HepG2 (cell line): ENCODE results near the gene ASIC3. TPM values are rescaled to one million over a fixed set of nuclear protein-coding genes. Genes with fewer than 3 reads are reported as not detected.

Source experiments
- CBFB ChIP-seq: sonication (generic); formaldehyde crosslinking; IDR thresholded peaks from 2 replicates; pipeline ENCODE4 v1.4.0; 2020; ENCODE audit warnings: missing genetic modification reagents
- ESRRA ChIP-seq: sonication (generic); formaldehyde crosslinking; IDR thresholded peaks from 2 replicates; pipeline ENCODE4 v1.5.1; 2020; ENCODE audit warnings: mild to moderate bottlenecking, low read depth, missing genetic modification reagents
- IKZF1 ChIP-seq: fragments of 450-650 bp; IDR thresholded peaks from 2 replicates; pipeline ENCODE4 v1.7.1; 2016
- KDM3A ChIP-seq: IDR thresholded peaks from 2 replicates; pipeline ENCODE4 v1.6.1; 2018; ENCODE audit warnings: low read depth, missing compliant biosample characterization
- KDM5A ChIP-seq: fragments of 200-600 bp; sonication (generic); IDR thresholded peaks from 2 replicates; pipeline ENCODE4 v1.7.0; 2018; ENCODE audit warnings: antibody characterized with exemption, mild to moderate bottlenecking, low read length, borderline replicate concordance
- MTF2 ChIP-seq: sonication (generic); formaldehyde crosslinking; IDR thresholded peaks from 2 replicates; pipeline ENCODE4 v1.5.0; 2020; ENCODE audit warnings: missing genetic modification reagents, borderline replicate concordance
- PCBP1 ChIP-seq: fragments of 200-400 bp; formaldehyde crosslinking; IDR thresholded peaks from 2 replicates; pipeline ENCODE4 v1.6.1; 2017; ENCODE audit warnings: mild to moderate bottlenecking, low read depth, low read length, borderline replicate concordance
- SP5 ChIP-seq: IDR thresholded peaks from 2 replicates; pipeline ENCODE4 v1.6.1; 2016; ENCODE audit warnings: low read depth, borderline replicate concordance
- STAT5B ChIP-seq: sonication (generic); formaldehyde crosslinking; IDR thresholded peaks from 2 replicates; pipeline ENCODE4 v1.4.0; 2020; ENCODE audit warnings: missing genetic modification reagents
- ZKSCAN8 ChIP-seq: IDR thresholded peaks from 2 replicates; pipeline ENCODE4 v1.6.1; 2016; ENCODE audit warnings: borderline replicate concordance, missing genetic modification reagents, missing compliant biosample characterization
- ZNF556 ChIP-seq: sonication (generic); formaldehyde crosslinking; IDR thresholded peaks from 2 replicates; pipeline ENCODE4 v1.4.0; 2020; ENCODE audit warnings: mild to moderate bottlenecking, missing genetic modification reagents, borderline replicate concordance
- ZNF674 ChIP-seq: sonication (generic); formaldehyde crosslinking; IDR thresholded peaks from 2 replicates; pipeline ENCODE4 v1.5.0; 2020; ENCODE audit warnings: low read depth, mild to moderate bottlenecking, missing genetic modification reagents
- ZNF724P ChIP-seq: sonication (generic); formaldehyde crosslinking; IDR thresholded peaks from 2 replicates; pipeline ENCODE4 v1.8.0; 2022; ENCODE audit warnings: missing genetic modification reagents, borderline replicate concordance
- polyA plus RNA-seq, 8 experiments: library from polyadenylated mRNA; depleted of rRNA in 3 of 8; stranded (reverse) in 7 of 8; unstranded in 1 of 8; fragments of >200 nt; fragmentation: Illumina TruSeq in 4 of 8; extraction: Trizol in 4 of 8; gene quantifications; 2 replicates each; pipeline versions ENCODE4 v1.2.1 to v1.2.3, GENCODE V29; 2011 to 2016; ENCODE audit warnings: low read depth in 4 of 8, missing spikeins in 1 of 8, mixed read lengths in 1 of 8; ENCODE audit not compliant: insufficient read depth in 1 of 8
- total RNA-seq, 5 experiments: library from RNA; depleted of rRNA; stranded (reverse); fragments of >200 nt; fragmentation: Illumina TruSeq; extraction: Trizol; gene quantifications; 2 replicates each; pipeline ENCODE4 v1.2.3, GENCODE V29; 2016; ENCODE audit warnings: low read depth in 1 of 5
- TF ChIP-seq, protein P1 (sequence below): IDR thresholded peaks from 2 replicates; pipeline ENCODE4 v1.6.1; 2016; ENCODE audit warnings: missing biosample characterization, missing genetic modification reagents, low read depth
- TF ChIP-seq, protein P2 (sequence below): sonication (generic); formaldehyde crosslinking; IDR thresholded peaks from 2 replicates; pipeline ENCODE4 v1.4.0; 2020; ENCODE audit warnings: missing genetic modification reagents, borderline replicate concordance
- TF ChIP-seq, protein P3 (sequence below): sonication (generic); formaldehyde crosslinking; IDR thresholded peaks from 2 replicates; pipeline ENCODE4 v1.4.0; 2020; ENCODE audit warnings: missing genetic modification reagents
- TF ChIP-seq, protein P4 (sequence below): sonication (generic); formaldehyde crosslinking; IDR thresholded peaks from 2 replicates; pipeline ENCODE4 v1.4.0; 2020; ENCODE audit warnings: missing genetic modification reagents
- TF ChIP-seq, protein P5 (sequence below): sonication (generic); formaldehyde crosslinking; conservative IDR thresholded peaks from 2 replicates; pipeline ENCODE4 v1.4.0; 2020; ENCODE audit warnings: missing genetic modification reagents
- TF ChIP-seq, protein P6 (sequence below): sonication (generic); formaldehyde crosslinking; IDR thresholded peaks from 2 replicates; pipeline ENCODE4 v1.4.0; 2020; ENCODE audit warnings: missing genetic modification reagents

ASIC3 gene
- total and polyA plus RNA-seq, 2 of the 13 experiments (the other 11 are each of a cell fraction or from before 2014, with no cell fraction given): 0.51 TPM; not detected in 1

DNA sequence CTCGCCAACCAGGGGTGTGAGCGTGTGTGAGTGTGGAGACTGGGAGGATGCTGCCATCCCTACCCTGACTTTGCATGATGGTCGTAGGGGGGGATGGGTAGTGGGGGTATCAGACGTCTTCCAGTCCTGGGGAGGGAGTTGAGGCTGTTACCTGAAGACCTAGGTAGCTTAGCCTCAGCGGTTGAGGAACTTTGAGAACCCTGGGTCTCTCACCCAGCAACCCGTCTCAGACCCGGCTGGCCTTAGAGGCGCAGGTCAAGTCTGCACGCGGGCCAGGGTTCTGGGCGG lies 13.7 kb downstream of the ASIC3 start (continued):
- TF ChIP-seq SP5 (CRISPR knock-in tag) (peak; percentile 81), ZNF674 (CRISPR knock-in tag) (no peak), ZKSCAN8 (CRISPR knock-in tag) (no peak), ZNF556 (CRISPR knock-in tag) (no peak), IKZF1 (no peak), CBFB (CRISPR knock-in tag) (no peak), MTF2 (no peak), PCBP1 (no peak), ESRRA (CRISPR knock-in tag) (no peak), ZNF724P (CRISPR knock-in tag) (no peak), KDM5A (no peak), KDM3A (CRISPR knock-in tag) (no peak), STAT5B (no peak)
- TF ChIP-seq, protein P1, sequence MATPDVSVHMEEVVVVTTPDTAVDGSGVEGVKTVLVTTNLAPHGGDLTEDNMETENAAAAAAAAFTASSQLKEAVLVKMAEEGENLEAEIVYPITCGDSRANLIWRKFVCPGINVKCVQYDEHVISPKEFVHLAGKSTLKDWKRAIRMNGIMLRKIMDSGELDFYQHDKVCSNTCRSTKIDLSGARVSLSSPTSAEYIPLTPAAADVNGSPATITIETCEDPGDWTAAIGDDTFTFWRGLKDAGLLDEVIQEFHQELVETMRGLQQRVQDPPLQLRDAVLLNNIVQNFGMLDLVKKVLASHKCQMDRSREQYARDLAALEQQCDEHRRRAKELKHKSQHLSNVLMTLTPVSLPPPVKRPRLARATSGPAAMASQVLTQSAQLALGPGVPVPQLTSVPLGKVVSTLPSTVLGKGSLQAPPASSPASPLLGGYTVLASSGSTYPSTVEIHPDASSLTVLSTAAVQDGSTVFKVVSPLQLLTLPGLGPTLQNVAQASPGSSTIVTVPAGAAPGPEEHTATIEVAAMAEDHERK: no peak
- TF ChIP-seq, protein P2, sequence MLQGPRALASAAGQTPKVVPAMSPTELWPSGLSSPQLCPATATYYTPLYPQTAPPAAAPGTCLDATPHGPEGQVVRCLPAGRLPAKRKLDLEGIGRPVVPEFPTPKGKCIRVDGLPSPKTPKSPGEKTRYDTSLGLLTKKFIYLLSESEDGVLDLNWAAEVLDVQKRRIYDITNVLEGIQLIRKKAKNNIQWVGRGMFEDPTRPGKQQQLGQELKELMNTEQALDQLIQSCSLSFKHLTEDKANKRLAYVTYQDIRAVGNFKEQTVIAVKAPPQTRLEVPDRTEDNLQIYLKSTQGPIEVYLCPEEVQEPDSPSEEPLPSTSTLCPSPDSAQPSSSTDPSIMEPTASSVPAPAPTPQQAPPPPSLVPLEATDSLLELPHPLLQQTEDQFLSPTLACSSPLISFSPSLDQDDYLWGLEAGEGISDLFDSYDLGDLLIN (CRISPR knock-in tag): no peak
- TF ChIP-seq, protein P3, sequence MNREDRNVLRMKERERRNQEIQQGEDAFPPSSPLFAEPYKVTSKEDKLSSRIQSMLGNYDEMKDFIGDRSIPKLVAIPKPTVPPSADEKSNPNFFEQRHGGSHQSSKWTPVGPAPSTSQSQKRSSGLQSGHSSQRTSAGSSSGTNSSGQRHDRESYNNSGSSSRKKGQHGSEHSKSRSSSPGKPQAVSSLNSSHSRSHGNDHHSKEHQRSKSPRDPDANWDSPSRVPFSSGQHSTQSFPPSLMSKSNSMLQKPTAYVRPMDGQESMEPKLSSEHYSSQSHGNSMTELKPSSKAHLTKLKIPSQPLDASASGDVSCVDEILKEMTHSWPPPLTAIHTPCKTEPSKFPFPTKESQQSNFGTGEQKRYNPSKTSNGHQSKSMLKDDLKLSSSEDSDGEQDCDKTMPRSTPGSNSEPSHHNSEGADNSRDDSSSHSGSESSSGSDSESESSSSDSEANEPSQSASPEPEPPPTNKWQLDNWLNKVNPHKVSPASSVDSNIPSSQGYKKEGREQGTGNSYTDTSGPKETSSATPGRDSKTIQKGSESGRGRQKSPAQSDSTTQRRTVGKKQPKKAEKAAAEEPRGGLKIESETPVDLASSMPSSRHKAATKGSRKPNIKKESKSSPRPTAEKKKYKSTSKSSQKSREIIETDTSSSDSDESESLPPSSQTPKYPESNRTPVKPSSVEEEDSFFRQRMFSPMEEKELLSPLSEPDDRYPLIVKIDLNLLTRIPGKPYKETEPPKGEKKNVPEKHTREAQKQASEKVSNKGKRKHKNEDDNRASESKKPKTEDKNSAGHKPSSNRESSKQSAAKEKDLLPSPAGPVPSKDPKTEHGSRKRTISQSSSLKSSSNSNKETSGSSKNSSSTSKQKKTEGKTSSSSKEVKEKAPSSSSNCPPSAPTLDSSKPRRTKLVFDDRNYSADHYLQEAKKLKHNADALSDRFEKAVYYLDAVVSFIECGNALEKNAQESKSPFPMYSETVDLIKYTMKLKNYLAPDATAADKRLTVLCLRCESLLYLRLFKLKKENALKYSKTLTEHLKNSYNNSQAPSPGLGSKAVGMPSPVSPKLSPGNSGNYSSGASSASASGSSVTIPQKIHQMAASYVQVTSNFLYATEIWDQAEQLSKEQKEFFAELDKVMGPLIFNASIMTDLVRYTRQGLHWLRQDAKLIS (CRISPR knock-in tag): no peak
- TF ChIP-seq, protein P4, sequence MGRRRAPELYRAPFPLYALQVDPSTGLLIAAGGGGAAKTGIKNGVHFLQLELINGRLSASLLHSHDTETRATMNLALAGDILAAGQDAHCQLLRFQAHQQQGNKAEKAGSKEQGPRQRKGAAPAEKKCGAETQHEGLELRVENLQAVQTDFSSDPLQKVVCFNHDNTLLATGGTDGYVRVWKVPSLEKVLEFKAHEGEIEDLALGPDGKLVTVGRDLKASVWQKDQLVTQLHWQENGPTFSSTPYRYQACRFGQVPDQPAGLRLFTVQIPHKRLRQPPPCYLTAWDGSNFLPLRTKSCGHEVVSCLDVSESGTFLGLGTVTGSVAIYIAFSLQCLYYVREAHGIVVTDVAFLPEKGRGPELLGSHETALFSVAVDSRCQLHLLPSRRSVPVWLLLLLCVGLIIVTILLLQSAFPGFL (CRISPR knock-in tag): no peak
- TF ChIP-seq, protein P5, sequence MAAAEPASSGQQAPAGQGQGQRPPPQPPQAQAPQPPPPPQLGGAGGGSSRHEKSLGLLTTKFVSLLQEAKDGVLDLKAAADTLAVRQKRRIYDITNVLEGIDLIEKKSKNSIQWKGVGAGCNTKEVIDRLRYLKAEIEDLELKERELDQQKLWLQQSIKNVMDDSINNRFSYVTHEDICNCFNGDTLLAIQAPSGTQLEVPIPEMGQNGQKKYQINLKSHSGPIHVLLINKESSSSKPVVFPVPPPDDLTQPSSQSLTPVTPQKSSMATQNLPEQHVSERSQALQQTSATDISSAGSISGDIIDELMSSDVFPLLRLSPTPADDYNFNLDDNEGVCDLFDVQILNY (CRISPR knock-in tag): no peak
- TF ChIP-seq, protein P6, sequence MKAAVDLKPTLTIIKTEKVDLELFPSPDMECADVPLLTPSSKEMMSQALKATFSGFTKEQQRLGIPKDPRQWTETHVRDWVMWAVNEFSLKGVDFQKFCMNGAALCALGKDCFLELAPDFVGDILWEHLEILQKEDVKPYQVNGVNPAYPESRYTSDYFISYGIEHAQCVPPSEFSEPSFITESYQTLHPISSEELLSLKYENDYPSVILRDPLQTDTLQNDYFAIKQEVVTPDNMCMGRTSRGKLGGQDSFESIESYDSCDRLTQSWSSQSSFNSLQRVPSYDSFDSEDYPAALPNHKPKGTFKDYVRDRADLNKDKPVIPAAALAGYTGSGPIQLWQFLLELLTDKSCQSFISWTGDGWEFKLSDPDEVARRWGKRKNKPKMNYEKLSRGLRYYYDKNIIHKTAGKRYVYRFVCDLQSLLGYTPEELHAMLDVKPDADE: no peak
